ENCODE results near the gene WDR91.
"Not testable (repeated sequence)": the region's sequence is repeated elsewhere in the genome, so short reads cannot be mapped to it uniquely, and the experiment has no call there.

WDR91 gene

DNA sequence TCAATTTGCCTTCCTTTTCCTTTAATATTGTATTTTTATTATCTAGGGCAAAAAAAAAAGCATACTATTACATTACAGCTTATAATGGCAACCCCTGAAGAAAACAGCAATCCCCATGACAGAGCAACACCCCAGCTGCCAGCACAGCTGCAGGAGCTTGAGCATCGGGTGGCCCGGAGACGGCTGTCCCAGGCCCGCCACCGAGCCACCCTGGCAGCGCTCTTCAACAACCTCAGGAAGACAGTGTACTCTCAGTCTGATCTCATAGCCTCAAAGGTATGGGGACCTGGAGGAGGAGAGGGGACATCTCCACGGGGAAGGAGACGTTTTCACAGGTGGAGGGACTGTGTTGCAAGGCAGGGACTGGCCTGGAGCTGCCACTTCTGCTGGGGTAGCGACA is 29.1 kb upstream of the WDR91 start:
- no peak overlapping the region for H3K4me3 ChIP-seq (ENCODE audit: low read depth, low read length)
- DNase-seq (ENCODE audit: low read depth), result no peak
- TF ChIP-seq, protein P1, sequence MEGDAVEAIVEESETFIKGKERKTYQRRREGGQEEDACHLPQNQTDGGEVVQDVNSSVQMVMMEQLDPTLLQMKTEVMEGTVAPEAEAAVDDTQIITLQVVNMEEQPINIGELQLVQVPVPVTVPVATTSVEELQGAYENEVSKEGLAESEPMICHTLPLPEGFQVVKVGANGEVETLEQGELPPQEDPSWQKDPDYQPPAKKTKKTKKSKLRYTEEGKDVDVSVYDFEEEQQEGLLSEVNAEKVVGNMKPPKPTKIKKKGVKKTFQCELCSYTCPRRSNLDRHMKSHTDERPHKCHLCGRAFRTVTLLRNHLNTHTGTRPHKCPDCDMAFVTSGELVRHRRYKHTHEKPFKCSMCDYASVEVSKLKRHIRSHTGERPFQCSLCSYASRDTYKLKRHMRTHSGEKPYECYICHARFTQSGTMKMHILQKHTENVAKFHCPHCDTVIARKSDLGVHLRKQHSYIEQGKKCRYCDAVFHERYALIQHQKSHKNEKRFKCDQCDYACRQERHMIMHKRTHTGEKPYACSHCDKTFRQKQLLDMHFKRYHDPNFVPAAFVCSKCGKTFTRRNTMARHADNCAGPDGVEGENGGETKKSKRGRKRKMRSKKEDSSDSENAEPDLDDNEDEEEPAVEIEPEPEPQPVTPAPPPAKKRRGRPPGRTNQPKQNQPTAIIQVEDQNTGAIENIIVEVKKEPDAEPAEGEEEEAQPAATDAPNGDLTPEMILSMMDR (IDR thresholded peaks at IDR 0.05; ENCODE audit: control insufficient read depth, extremely low read depth, insufficient read depth), result no peak

DNA sequence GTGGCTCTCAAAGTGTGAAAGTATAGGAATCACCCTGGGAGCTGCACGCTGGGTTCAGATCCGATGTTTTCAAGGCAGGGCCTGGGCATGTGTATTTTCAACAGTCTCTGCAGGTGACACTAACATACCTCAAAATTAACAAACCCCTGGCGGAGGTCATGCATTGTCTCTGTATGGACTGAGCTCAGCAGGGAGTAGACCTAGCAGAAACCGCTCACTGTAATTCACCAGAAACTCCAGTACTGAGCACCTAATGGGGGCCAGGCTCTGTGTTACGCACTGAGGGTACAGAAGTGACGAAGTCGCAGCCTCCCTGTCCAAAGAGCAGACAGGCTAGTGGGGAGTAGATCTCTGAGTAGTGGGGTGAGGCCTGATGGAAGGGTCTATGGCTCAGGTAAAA is 27.9 kb upstream of the WDR91 start:
- DNase-seq (ENCODE audit: low read depth), result no peak
- TF ChIP-seq, protein P1 (IDR thresholded peaks at IDR 0.05; ENCODE audit: control insufficient read depth, extremely low read depth, insufficient read depth), result no peak
- H3K4me3 ChIP-seq (ENCODE audit: low read depth, low read length), result no peak overlapping the region

DNA sequence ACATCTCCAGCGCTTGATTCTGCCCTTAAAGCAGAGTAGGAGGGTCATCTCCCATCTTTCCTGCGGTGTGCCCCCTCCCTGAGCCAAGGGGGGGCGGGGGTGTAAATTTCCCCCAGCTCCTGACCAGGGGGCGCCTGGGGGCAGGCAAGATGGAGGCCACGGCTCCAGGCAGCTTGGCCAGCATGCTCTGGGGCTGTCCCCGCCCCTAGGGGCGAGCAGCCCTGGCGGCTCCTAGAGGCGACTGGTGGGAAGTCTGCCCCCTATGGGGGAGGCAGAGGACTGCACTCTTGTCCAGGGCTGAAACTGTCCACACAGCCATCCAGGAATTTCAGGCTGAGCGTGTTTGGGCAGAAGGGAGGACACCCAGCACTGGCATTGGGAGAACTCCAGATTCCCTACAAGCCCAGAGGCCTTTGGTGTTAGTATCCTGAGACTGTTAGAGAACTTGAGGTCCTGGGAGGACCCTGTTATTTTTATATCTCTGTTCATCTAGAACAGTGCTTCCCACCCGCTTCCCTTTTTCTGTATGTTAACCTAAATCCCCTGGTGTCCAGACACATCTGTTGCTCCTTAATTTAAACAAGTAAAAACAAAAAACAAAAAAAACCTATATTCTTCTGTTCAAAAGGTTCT is 26.9 kb upstream of the WDR91 start:
- H3K4me3 ChIP-seq (ENCODE audit: low read depth, low read length), result no peak overlapping the region
- TF ChIP-seq, protein P1 (IDR thresholded peaks at IDR 0.05; ENCODE audit: control insufficient read depth, extremely low read depth, insufficient read depth), result peak; percentile 32
- no peak for DNase-seq (ENCODE audit: low read depth)

DNA sequence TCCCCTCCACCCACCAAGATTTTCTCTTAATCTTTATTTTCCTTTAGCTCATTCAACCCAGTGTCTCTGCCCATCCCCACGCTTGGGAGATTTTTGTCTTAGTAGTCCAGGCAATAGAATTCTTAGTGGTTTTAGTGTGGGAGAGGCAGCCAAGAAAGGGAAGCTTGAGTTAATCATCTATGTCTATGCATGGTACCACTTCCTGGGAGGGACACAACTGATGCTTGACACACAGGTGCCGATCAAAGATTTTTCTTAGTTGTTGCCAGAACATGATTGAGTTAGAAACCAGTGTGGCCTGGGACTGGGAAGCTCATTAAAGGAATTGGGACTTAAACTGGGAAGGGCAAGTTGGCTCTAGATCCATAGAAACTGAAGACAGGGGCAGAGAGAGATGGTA is 25.4 kb upstream of the WDR91 start:
- DNase-seq (ENCODE audit: low read depth), result no peak
- TF ChIP-seq, protein P1 (IDR thresholded peaks at IDR 0.05; ENCODE audit: control insufficient read depth, extremely low read depth, insufficient read depth), result no peak
- no peak overlapping the region for H3K4me3 ChIP-seq (ENCODE audit: low read depth, low read length)

DNA sequence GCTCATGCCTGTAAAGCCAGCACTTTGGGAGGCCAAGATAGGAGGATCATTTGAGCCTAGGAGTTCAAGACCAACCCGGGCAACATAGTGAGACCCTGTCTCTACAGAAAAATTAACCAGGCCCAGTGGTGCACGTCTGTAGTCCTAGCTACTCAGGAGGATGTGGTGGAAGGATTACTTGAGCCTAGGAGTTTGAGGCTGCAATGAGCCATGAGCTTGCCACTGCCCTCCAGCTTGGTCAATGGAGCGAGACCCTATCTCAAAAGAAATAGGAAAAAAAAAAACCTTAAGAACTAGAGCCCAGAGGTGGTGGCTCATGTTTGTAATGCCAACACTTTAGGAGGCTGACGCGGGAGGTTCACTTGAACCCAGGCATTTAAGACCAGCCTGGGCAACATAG is 24.5 kb upstream of the WDR91 start:
- TF ChIP-seq, protein P1 (IDR thresholded peaks at IDR 0.05; ENCODE audit: control insufficient read depth, extremely low read depth, insufficient read depth), result no peak
- no peak overlapping the region for H3K4me3 ChIP-seq (ENCODE audit: low read depth, low read length)
- DNase-seq (ENCODE audit: low read depth), result no peak

DNA sequence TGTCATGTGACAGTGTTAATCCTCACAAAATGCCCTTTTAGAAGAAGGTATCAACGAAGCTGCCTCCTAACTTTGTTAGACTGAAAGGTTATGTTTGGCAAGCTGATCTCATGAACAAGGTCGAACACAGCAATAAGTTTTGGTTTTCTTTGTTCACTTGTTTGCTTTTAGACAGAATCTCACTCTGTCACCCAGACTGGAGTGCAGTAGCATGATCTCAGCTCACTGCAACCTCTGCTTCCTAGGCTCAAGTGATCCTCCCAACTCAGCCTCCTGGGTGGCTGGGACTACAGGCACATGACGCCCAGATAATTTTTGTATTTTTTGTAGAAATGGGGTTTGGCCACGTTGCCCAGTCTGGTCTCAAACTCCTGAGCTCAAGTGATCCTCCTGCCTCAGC is 23.4 kb upstream of the WDR91 start:
- TF ChIP-seq, protein P1 (IDR thresholded peaks at IDR 0.05; ENCODE audit: control insufficient read depth, extremely low read depth, insufficient read depth), result no peak
- H3K4me3 ChIP-seq (ENCODE audit: low read depth, low read length), result no peak overlapping the region
- DNase-seq (ENCODE audit: low read depth), result no peak

DNA sequence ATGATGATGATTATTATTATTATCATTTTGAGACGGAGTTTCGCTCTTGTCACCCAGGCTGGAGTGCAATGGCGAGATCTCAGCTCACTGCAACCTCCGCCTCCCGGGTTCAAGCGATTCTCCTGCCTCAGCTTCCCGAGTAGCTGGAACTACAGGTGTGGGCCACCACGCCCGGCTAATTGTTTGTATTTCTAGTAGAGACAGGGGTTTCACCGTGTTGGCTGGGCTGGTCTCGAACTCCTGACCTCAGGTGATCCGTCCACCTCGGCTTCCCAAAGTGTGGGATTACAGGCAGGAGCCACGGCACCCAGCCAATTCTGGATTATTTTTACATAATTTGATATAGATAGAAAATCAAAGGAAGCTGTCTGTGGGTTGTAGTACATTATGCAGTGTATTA is 22.8 kb upstream of the WDR91 start:
- not testable (repeated sequence) for H3K4me3 ChIP-seq (ENCODE audit: low read depth, low read length); DNase-seq (ENCODE audit: low read depth)
